Measurements from ENCODE around the gene VWA7.

Gene VWA7

DNA sequence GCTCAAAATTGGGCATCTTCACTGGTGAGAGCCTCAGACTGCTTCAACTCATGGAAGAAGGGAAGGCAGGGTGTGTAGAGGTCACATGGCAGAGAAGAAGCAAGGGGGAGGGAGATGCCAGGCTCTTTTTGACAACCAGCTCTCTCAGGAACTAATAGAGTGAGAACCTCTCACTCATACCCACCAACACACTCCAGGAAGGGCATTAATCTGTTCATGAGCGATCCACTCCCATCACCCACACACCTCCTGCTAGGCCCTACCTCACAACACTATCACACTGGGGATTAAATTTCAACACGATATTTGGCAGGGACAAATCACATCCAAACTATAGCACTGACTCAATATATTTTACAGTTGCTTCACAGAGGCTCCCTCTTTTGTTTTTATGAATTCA, 35.3 kb downstream of the VWA7 start:
- peaks cover 6 to 34% (median 18%) of the 10 kb centered on the region in 4 experiments for H3K36me3 ChIP-seq (ENCODE audit: control insufficient read depth in 4 of 4, insufficient read depth in 4 of 4, low read length in 3 of 4)
- no peaks in the 10 kb centered on the region for H3K9me3 ChIP-seq (ENCODE audit: control extremely low read depth in 1 of 5, control insufficient read depth in 4 of 5, insufficient read depth in 2 of 5, low read depth in 1 of 5, low read length in 4 of 5)
- no peaks in the 10 kb centered on the region for H3K27me3 ChIP-seq (replicated peaks in 2 of 5; ENCODE audit: control insufficient read depth in 4 of 5, insufficient read depth in 5 of 5, low read length in 4 of 5)
- POLR2A ChIA-PET = interaction anchor here (0.6 to 2.6 kb wide), 3 partner anchors 14 to 20 kb away, joined by 3 to 10 read pairs (median 3); no protein-coding TSS in a partner anchor
- CTCF ChIA-PET = interaction anchor here (0.9 to 19.7 kb wide), 7 partner anchors 10 to 89 kb away, joined by 3 to 268 read pairs (median 4); partner anchors contain the start of genes DDAH2 and SAPCD1
- peaks cover 15 to 42% (median 35%) of the 10 kb centered on the region in 4 experiments for H3K4me1 ChIP-seq (ENCODE audit: control extremely low read depth in 1 of 4, control insufficient read depth in 4 of 4, insufficient read depth in 4 of 4, low read length in 3 of 4)
- no peak overlapping the region for H3K4me3 ChIP-seq (ENCODE audit: control insufficient read depth in 1 of 7, extremely low read depth in 1 of 7, insufficient read depth in 4 of 7, low read depth in 2 of 7, low read length in 6 of 7)
- peak overlapping the region in 1 of 2 experiments; percentile 52 for H3K27ac ChIP-seq (ENCODE audit: insufficient read depth in 1 of 2, low read depth in 1 of 2, low read length in 2 of 2, poor library complexity in 1 of 2, severe bottlenecking in 2 of 2)
- no peak for DNase-seq
- 100% methylated on average over 1 of the region's 2 CpGs for WGBS (ENCODE audit: insufficient coverage)

DNA sequence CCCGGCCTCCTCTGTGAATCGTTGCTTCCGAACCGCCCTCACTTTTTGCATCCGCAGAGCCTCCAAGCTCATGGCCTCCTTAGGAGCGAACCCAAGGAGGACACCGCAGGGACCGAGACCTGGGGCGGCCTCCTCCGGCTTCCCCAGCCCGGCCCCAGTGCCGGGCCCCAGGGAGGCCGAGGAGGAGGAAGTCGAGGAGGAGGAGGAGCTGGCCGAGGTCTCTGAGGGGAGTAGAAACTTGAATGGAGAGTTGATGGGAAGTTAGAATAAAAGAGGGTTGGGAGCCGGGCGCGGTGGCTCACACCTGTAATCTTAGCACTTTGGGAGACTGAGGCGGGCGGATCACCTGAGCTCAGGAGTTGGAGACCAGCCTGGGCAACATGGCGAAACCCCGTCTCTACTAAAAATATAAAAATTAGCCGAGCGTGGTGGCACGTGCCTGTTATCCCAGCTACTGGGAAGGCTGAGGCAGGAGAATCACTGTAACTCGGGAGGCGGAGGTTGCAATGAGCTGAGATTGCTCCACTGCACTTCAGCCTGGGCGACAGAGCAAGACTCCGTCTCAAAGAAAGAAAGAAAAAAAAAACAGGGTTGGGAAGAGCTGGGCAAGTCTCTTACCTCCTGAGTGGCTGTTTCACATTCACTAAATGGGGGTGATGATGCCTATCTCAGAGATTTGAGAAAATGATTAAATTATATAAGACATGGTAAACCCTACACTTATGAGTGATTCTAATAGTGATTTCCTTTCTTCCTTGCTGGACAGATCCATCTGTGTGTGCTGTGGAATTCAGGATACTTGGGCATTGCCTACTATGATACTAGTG, 36.5 kb downstream of the VWA7 start:
- ChIA-PET CTCF (interaction anchor here (0.6 to 19.7 kb wide), 14 partner anchors 9 to 91 kb away, joined by 3 to 268 read pairs (median 4); partner anchors contain the start of genes DDAH2, LSM2, LY6G6C and MPIG6B), POLR2A (interaction anchor here (0.9 to 4.0 kb wide), 8 partner anchors 9 to 87 kb away, joined by 3 to 53 read pairs (median 6); partner anchors contain the start of genes DDAH2, GPANK1, HSPA1B and MPIG6B)
- Histone ChIP-seq H3K4me1 (ENCODE audit: control extremely low read depth in 1 of 4, control insufficient read depth in 4 of 4, insufficient read depth in 4 of 4, low read length in 3 of 4) (peaks cover 15 to 51% (median 40%) of the 10 kb centered on the region in 4 experiments), H3K27me3 (replicated peaks in 2 of 5; ENCODE audit: control insufficient read depth in 4 of 5, insufficient read depth in 5 of 5, low read length in 4 of 5) (no peaks in the 10 kb centered on the region), H3K36me3 (ENCODE audit: control insufficient read depth in 4 of 4, insufficient read depth in 4 of 4, low read length in 3 of 4) (peaks cover 6 to 34% (median 18%) of the 10 kb centered on the region in 4 experiments), H3K27ac (ENCODE audit: insufficient read depth in 1 of 2, low read depth in 1 of 2, low read length in 2 of 2, poor library complexity in 1 of 2, severe bottlenecking in 2 of 2) (peak overlapping the region; percentile 99), H3K9me3 (ENCODE audit: control extremely low read depth in 1 of 5, control insufficient read depth in 4 of 5, insufficient read depth in 2 of 5, low read depth in 1 of 5, low read length in 4 of 5) (no peaks in the 10 kb centered on the region), H3K4me3 (ENCODE audit: control insufficient read depth in 1 of 7, extremely low read depth in 1 of 7, insufficient read depth in 4 of 7, low read depth in 2 of 7, low read length in 6 of 7) (peak overlapping the region; percentile 68 to 100 (median 74))
- 5% methylated on average over 25 of the region's 29 CpGs for WGBS (ENCODE audit: insufficient coverage)
- DNase-seq = no peak

DNA sequence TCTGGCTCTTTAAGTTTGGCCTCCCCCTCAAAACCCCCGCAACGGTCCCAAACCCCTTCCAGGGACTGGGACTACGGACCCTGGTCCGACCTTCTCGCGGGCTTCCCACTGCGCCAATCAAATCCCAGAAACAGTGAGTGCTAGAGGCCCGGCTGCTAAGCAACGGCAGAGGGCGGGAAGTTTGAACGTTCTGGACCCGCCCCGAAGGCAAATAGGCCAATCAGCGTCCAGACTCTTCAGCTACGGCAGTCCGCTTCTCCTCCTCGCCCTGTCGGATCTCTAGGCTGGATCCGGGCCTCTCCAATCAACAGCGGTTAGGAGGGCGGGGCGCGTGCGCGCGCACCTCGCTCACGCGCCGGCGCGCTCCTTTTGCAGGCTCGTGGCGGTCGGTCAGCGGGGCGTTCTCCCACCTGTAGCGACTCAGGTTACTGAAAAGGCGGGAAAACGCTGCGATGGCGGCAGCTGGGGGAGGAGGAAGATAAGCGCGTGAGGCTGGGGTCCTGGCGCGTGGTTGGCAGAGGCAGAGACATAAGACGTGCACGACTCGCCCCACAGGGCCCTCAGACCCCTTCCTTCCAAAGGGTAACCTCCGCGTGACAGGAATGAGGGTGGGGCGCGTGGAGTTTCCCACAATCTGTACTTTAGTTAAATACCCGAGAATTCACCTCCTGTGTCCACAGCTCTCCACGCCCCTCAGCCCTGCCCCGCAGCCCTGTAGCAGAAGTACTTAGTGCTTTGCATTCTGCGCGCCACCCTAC, 37.3 kb downstream of the VWA7 start, which contains the start of gene MSH5:
MSH5 (plus strand) TSS at position 367 of the 758 bp plus-strand sequence. CDS start 462 bp downstream, outside the sequence.
- H3K27me3 ChIP-seq (replicated peaks in 2 of 5; ENCODE audit: control insufficient read depth in 4 of 5, insufficient read depth in 5 of 5, low read length in 4 of 5) = no peaks in the 10 kb centered on the region
- ChIA-PET POLR2A (interaction anchor here (0.5 to 4.0 kb wide), 11 partner anchors 8 to 219 kb away, joined by 3 to 53 read pairs (median 4); partner anchors contain the start of genes DDAH2, HSPA1B, LSM2 and MPIG6B), CTCF (interaction anchor here (0.7 to 19.7 kb wide), 12 partner anchors 11 to 124 kb away, joined by 3 to 268 read pairs (median 5); partner anchors contain the start of genes DDAH2, LSM2, LY6G6C and MPIG6B)
- peak within 1 kb of the TSS; percentile 71 to 100 (median 75) for H3K4me3 ChIP-seq (ENCODE audit: control insufficient read depth in 1 of 7, extremely low read depth in 1 of 7, insufficient read depth in 4 of 7, low read depth in 2 of 7, low read length in 6 of 7)
- peaks cover 2 to 28% (median 18%) of the 10 kb centered on the region in 4 experiments for H3K36me3 ChIP-seq (ENCODE audit: control insufficient read depth in 4 of 4, insufficient read depth in 4 of 4, low read length in 3 of 4)
- WGBS (ENCODE audit: insufficient coverage) = 0% methylated on average over 49 of the region's 58 CpGs
- peak within 1 kb of the TSS; percentile 99 for H3K27ac ChIP-seq (ENCODE audit: insufficient read depth in 1 of 2, low read depth in 1 of 2, low read length in 2 of 2, poor library complexity in 1 of 2, severe bottlenecking in 2 of 2)
- H3K9me3 ChIP-seq (ENCODE audit: control extremely low read depth in 1 of 5, control insufficient read depth in 4 of 5, insufficient read depth in 2 of 5, low read depth in 1 of 5, low read length in 4 of 5) = no peaks in the 10 kb centered on the region
- DNase-seq = peak; percentile 96 to 98 (median 97)
- H3K4me1 ChIP-seq (ENCODE audit: control extremely low read depth in 1 of 4, control insufficient read depth in 4 of 4, insufficient read depth in 4 of 4, low read length in 3 of 4) = peaks cover 15 to 56% (median 44%) of the 10 kb centered on the region in 4 experiments

DNA sequence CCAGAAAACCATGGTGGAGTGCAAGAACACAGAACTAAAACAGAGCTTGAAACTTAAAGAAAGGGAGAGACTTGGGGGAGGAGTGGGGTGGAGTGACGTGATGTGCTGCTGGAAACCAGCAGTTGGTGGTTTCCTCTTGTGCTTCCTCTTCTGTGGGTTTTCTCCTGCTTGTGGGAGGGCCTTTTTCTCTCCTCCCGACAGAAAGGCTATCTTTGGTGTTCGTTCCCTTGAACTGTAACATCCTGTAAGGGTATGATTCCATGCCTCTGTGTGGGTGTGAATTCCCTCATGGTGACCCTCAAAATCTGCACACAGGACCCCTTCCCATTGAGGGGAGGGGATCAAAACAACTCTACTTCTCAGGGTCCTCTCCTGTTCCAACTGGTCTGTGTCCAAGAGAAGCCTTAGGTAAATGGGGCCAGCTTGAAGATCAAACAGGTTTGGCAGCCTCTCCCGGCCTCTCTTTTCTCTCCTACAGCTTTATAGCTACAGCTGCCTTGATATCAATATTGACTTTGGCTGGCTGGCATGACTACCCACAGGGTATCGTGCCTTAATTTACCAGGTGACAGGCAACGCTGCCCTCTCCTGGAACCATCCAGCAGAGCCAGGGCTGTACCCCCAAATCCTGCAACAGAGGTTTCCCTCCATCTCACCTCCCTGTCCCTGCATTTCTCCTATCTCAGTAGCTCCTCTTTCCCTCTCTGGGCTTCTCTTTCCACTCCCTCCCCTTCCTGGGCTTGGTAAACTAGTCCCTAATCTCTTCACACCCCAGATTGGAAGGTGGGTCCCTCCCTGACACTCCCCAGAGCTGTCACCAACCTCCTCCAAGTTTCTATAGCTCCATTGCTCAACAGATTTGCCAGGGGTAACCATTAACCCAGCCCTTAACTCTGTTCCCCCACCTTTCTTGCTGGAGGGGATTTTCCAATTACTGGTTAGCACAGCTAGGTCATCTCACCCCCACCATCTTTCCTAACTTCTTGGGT, 38.8 kb downstream of the VWA7 start:
- peak overlapping the region; percentile 2 to 100 (median 96) for H3K4me3 ChIP-seq (ENCODE audit: control insufficient read depth in 1 of 7, extremely low read depth in 1 of 7, insufficient read depth in 4 of 7, low read depth in 2 of 7, low read length in 6 of 7)
- POLR2A ChIA-PET = interaction anchor here (0.5 to 4.0 kb wide), 21 partner anchors 8 to 179 kb away, joined by 3 to 53 read pairs (median 5); partner anchors contain the start of genes ABHD16A, BAG6, C6orf47 and CSNK2B
- 0% methylated on average over 3 of the region's 6 CpGs for WGBS (ENCODE audit: insufficient coverage)
- peaks cover 22 to 71% (median 60%) of the 10 kb centered on the region in 4 experiments for H3K4me1 ChIP-seq (ENCODE audit: control extremely low read depth in 1 of 4, control insufficient read depth in 4 of 4, insufficient read depth in 4 of 4, low read length in 3 of 4)
- H3K36me3 ChIP-seq (ENCODE audit: control insufficient read depth in 4 of 4, insufficient read depth in 4 of 4, low read length in 3 of 4) = peaks cover 4 to 28% (median 22%) of the 10 kb centered on the region in 4 experiments
- no peaks in the 10 kb centered on the region for H3K9me3 ChIP-seq (ENCODE audit: control extremely low read depth in 1 of 5, control insufficient read depth in 4 of 5, insufficient read depth in 2 of 5, low read depth in 1 of 5, low read length in 4 of 5)
- peak overlapping the region; percentile 99 for H3K27ac ChIP-seq (ENCODE audit: insufficient read depth in 1 of 2, low read depth in 1 of 2, low read length in 2 of 2, poor library complexity in 1 of 2, severe bottlenecking in 2 of 2)
- no peaks in the 10 kb centered on the region for H3K27me3 ChIP-seq (replicated peaks in 2 of 5; ENCODE audit: control insufficient read depth in 4 of 5, insufficient read depth in 5 of 5, low read length in 4 of 5)
- DNase-seq = peak; percentile 96 to 98 (median 98)
- CTCF ChIA-PET = interaction anchor here (0.6 to 19.7 kb wide), 17 partner anchors 9 to 221 kb away, joined by 3 to 268 read pairs (median 4); partner anchors contain the start of genes DDAH2, HSPA1A, HSPA1L and LSM2

DNA sequence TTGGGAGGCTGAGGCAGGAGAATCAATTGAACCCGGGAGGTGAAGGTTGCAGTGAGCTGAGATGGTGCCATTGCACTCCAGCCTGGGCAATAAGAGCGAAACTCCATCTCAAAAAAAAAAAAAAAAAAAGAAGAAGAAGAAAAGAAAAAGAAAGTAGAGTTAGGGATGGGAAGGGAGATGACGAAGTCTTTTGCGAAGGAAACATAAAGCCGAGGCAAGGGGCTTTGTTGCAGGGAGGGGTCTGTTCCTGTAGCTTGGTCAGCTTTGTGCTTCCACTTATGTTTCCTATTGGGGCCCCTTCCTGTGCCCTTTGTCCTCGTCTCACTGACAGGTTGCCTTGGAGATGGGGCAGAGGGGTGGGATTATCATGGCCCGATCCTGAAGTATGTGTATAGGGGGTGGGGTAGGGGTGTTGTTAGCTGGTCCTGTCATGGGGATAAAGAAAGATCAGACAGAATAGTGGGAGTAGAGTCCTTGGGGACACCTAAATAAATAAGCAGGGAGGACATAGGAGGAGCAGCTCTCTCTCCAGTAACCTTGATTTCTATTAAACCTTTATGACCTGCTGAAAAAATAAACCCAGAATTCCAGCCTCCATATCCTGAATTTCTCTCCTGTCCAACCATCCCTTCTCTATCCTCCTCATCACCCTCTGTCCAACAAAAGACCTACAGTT, 39.7 kb downstream of the VWA7 start:
- Histone ChIP-seq H3K4me3 (ENCODE audit: control insufficient read depth in 1 of 7, extremely low read depth in 1 of 7, insufficient read depth in 4 of 7, low read depth in 2 of 7, low read length in 6 of 7) (peak overlapping the region in 6 of 7 experiments; percentile 92 to 100 (median 96)), H3K27ac (ENCODE audit: insufficient read depth in 1 of 2, low read depth in 1 of 2, low read length in 2 of 2, poor library complexity in 1 of 2, severe bottlenecking in 2 of 2) (peak overlapping the region; percentile 99), H3K4me1 (ENCODE audit: control extremely low read depth in 1 of 4, control insufficient read depth in 4 of 4, insufficient read depth in 4 of 4, low read length in 3 of 4) (peaks cover 22 to 74% (median 62%) of the 10 kb centered on the region in 4 experiments), H3K9me3 (ENCODE audit: control extremely low read depth in 1 of 5, control insufficient read depth in 4 of 5, insufficient read depth in 2 of 5, low read depth in 1 of 5, low read length in 4 of 5) (no peaks in the 10 kb centered on the region), H3K27me3 (replicated peaks in 2 of 5; ENCODE audit: control insufficient read depth in 4 of 5, insufficient read depth in 5 of 5, low read length in 4 of 5) (no peaks in the 10 kb centered on the region), H3K36me3 (ENCODE audit: control insufficient read depth in 4 of 4, insufficient read depth in 4 of 4, low read length in 3 of 4) (peaks cover 4 to 26% (median 22%) of the 10 kb centered on the region in 4 experiments)
- ChIA-PET POLR2A (interaction anchor here (0.5 to 4.0 kb wide), 20 partner anchors 7 to 1221 kb away, joined by 3 to 53 read pairs (median 5); partner anchors contain the start of genes ABHD16A, BAG6, C6orf47 and CSNK2B), CTCF (interaction anchor here (0.9 to 19.7 kb wide), 12 partner anchors 9 to 222 kb away, joined by 3 to 268 read pairs (median 8); partner anchors contain the start of genes DDAH2, HSPA1A, HSPA1B and HSPA1L)
- 0% methylated on average over 4 of the region's 7 CpGs for WGBS (ENCODE audit: insufficient coverage)
- DNase-seq = peak; percentile 59 to 90 (median 84)

Data from common myeloid progenitor, CD34-positive (primary cell).